Daoy (cell line): Measurements from ENCODE around the gene KRT72. TPM values are rescaled to one million over a fixed set of nuclear protein-coding genes. Genes with fewer than 3 reads are reported as not detected.
A peak's percentile ranks its signal among the peaks of the same experiment; 100 is the strongest.

Experiments used
- DNase-seq: peaks from one replicate; pipeline ENCODE4 v3.0.0-alpha.2; 2015; ENCODE audit warnings: low read depth
- total RNA-seq: library from RNA; depleted of rRNA; stranded (reverse); fragments of >200 nt; shearing (Covaris generic); gene quantifications from 2 replicates; pipeline ENCODE4 v1.2.3, GENCODE V29; 2014; rRNA removed

Gene KRT72
- total RNA-seq, 1 experiment from 2014 or later, result not detected

GRCh38 chr12:52541709-52542108, 59.6 kb downstream of the KRT72 start:
- DNase-seq, result no peak

- no peak for DNase-seq
Observed at GRCh38 chr12:52540531-52540930, 60.7 kb downstream of the KRT72 start.

DNA sequence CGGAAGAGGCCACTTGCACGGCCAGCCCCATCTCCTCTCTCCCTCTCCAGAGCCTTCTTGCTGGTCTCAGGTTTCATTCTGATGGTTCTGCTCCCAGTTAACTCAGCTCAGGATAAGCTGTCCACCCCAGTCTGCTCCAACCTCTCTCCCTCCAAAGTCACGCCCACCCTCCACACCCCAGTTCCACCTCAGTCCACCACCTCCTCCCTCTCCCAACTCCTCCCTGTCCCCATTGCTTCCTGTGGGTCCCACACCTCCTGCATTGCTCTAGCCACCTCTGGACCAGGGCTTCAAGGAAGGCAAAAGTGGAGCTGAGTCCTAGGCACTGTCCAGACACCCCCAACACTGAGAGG, 61.5 kb downstream of the KRT72 start:
- no peak for DNase-seq

DNA sequence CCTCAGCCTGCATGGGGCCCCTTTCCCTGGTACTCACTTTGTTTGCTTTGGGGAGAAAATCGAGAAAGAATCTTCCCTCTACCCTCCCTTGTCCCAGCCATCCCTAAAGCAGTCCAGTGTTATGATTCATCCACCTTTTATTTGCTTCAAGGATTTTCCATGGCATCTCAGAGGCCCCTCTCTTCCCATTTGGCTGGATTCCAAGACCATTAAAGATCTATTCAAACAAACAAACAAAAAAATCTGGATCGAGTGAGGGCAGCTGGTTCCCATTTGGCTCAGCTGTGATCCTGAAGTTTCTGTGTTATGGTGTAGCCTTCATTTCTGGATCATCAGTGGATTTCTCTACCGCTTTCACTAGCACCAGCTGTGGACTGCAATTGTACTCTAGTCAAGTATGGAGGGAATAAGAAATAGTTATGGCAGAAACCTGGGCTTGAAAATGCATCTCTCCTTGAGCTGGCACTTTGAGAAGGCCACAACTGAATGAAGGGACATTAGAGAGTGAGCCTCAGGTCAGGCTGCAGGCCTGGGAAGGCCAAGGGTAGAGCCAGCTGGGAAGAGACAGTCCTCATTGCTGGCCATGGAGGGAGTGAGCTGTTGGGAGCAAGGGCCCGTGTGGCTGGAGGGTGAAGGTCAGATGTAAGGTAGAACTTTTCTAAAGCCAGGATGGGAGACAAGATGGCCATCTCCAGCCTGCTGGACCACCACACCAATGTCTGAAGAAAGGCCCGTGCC, 62.0 kb downstream of the KRT72 start:
- DNase-seq, result peak; percentile 67

DNA sequence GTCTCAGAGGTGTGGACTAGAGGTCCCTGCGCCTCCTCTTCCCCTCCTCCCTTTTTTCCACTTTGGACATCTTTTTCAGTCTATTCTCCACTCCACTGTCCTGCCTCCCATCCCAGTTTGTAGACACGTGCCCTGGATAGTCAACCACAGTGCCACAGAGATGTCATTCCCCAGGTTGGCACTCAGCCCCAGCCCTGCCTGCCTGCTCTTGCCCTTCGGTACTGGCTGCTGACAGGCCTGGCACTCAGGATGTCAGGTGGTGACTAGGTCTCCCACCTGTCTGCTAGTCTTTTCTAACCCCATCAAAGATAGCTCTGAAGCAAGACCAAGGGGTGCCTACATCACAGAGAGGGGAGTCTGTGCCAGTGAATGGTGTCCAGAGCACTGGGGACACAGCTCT, 64.2 kb downstream of the KRT72 start:
- DNase-seq, result no peak

Other genes starting within 250 kb of the KRT72 start
- 0.80 TPM in 1 of 2 replicates, not detected in the other for gene KRT85, start 234.0 kb downstream of the KRT72 start, total RNA-seq
- gene KRT84, start 215.8 kb downstream of the KRT72 start, total RNA-seq, result not detected in 2 replicates
- gene KRT82, start 195.1 kb downstream of the KRT72 start, total RNA-seq, result not detected in 2 replicates
- gene KRT75, start 167.1 kb downstream of the KRT72 start, total RNA-seq, result 1.1 and 2.7 TPM in 2 replicates
- gene KRT6B, start 149.3 kb downstream of the KRT72 start, total RNA-seq, result not detected in 2 replicates
- not detected in 2 replicates for gene KRT6C, start 127.7 kb downstream of the KRT72 start, total RNA-seq
- gene KRT6A, start 108.2 kb downstream of the KRT72 start, total RNA-seq, result not detected in 2 replicates
- 0.36 TPM in 1 of 2 replicates, not detected in the other for gene KRT5, start 81.1 kb downstream of the KRT72 start, total RNA-seq
- gene KRT71, start 48.3 kb downstream of the KRT72 start, total RNA-seq, result not detected in 2 replicates
- not detected in 2 replicates for gene KRT74, start 27.6 kb downstream of the KRT72 start, total RNA-seq
- gene KRT73, start 17.1 kb upstream of the KRT72 start, total RNA-seq, result not detected in 2 replicates
- gene KRT2, start 50.7 kb upstream of the KRT72 start, total RNA-seq, result 0.03 and 0.40 TPM in 2 replicates
- not detected in 2 replicates for gene KRT1, start 78.9 kb upstream of the KRT72 start, total RNA-seq
- gene KRT77, start 102.1 kb upstream of the KRT72 start, total RNA-seq, result not detected in 2 replicates
- not detected in 2 replicates for gene KRT76, start 175.9 kb upstream of the KRT72 start, total RNA-seq
- not detected in 2 replicates for gene KRT3, start 194.7 kb upstream of the KRT72 start, total RNA-seq
- gene KRT4, start 212.7 kb upstream of the KRT72 start, total RNA-seq, result not detected in 2 replicates
- gene KRT79, start 232.8 kb upstream of the KRT72 start, total RNA-seq, result 0.57 and 2.6 TPM in 2 replicates
- 1.2 TPM in 1 of 2 replicates, not detected in the other for gene KRT78, start 247.5 kb upstream of the KRT72 start, total RNA-seq